Mesenteric fat pad (tissue), 1 donor: ENCODE measurements around the gene KLHL12. TPM values are rescaled to one million over a fixed set of nuclear protein-coding genes. Genes with fewer than 3 reads are reported as not detected.

Experiments used
- DNase-seq: peaks from one replicate; pipeline ENCODE4 v3.0.0-alpha.2; 2020; ENCODE audit warnings: low spot score
- total RNA-seq: library from RNA; stranded (reverse); fragmentation: NEBNext Ultra II Directional; extraction: Animal tissue kit (Norgen Biotek cat#: 25700); gene quantifications from one replicate; pipeline ENCODE4 v1.2.1, GENCODE V29; 2021
- donor health status: DM: yes; HTN: yes; CAD: no.

The KLHL12 gene
- total RNA-seq, 1 donor from 2014 or later: 20.7 TPM

- DNase-seq: no peak
These were observed 82.8 kb downstream of the KLHL12 start for GRCh38 chr1:202844259-202844658.

- no peak for DNase-seq
These were observed 84.0 kb downstream of the KLHL12 start for GRCh38 chr1:202843081-202843480.

Other genes starting within 250 kb of the KLHL12 start
- gene SYT2, start 216.8 kb downstream of the KLHL12 start, total RNA-seq: not detected
- gene KDM5B, start 118.8 kb downstream of the KLHL12 start, total RNA-seq: 33.4 TPM
- gene PCAT6, start 116.3 kb downstream of the KLHL12 start, total RNA-seq: 1.2 TPM
- gene RABIF, start 38.1 kb downstream of the KLHL12 start, total RNA-seq: 5.3 TPM
- gene ADIPOR1, start 31.1 kb upstream of the KLHL12 start, total RNA-seq: 76.2 TPM
- 59.8 TPM for gene CYB5R1, start 40.0 kb upstream of the KLHL12 start, total RNA-seq
- gene TMEM183A, start 80.1 kb upstream of the KLHL12 start, total RNA-seq: 48.7 TPM
- gene PPFIA4, start 99.3 kb upstream of the KLHL12 start, total RNA-seq: 0.55 TPM
- not detected for gene MYOG, start 158.8 kb upstream of the KLHL12 start, total RNA-seq
- 2.7 TPM for gene ADORA1, start 200.5 kb upstream of the KLHL12 start, total RNA-seq
- gene MYBPH, start 248.6 kb upstream of the KLHL12 start, total RNA-seq: 0.22 TPM